ENCODE measurements around the gene YWHAB. TPM values are rescaled to one million over a fixed set of nuclear protein-coding genes. Genes with fewer than 3 reads are reported as not detected.

YWHAB gene
- total RNA-seq, 1 experiment from 2014 or later, result 216 TPM

GRCh38 chr20:44909872-44910689 lies 24.6 kb downstream of the YWHAB start, which contains the start of gene PABPC1L (continued):
- TF ChIP-seq E2F4 (CRISPR knock-in tag; IDR thresholded peaks at IDR 0.05; ENCODE audit: borderline replicate concordance, low read depth) (0 out of 2 replicates have a peak, but pooled peaks have one; percentile 50), TEAD1 (CRISPR knock-in tag; IDR thresholded peaks at IDR 0.05) (0 out of 2 replicates have a peak, but pooled peaks have one; percentile 67), KAT7 (CRISPR knock-in tag; IDR thresholded peaks at IDR 0.05; ENCODE audit: borderline replicate concordance) (no peak), CREB1 (CRISPR knock-in tag; IDR thresholded peaks at IDR 0.05) (no peak), ZNF423 (CRISPR knock-in tag; IDR thresholded peaks at IDR 0.05) (no peak), ZNF317 (CRISPR knock-in tag; IDR thresholded peaks at IDR 0.05; ENCODE audit: borderline replicate concordance, low read depth) (no peak), ZSCAN18 (CRISPR knock-in tag; IDR thresholded peaks at IDR 0.05) (no peak), ZBTB43 (CRISPR knock-in tag; IDR thresholded peaks at IDR 0.05) (peak; percentile 48; the same call in 1 of the 2 replicates), ZNF138 (CRISPR knock-in tag; conservative IDR thresholded peaks at IDR 0.05) (no peak), CBFB (CRISPR knock-in tag; IDR thresholded peaks at IDR 0.05; ENCODE audit: low read depth) (no peak), HMGA2 (CRISPR knock-in tag; IDR thresholded peaks at IDR 0.05) (no peak), ETV6 (CRISPR knock-in tag; IDR thresholded peaks at IDR 0.05) (peak; percentile 24; the same call in 1 of the 2 replicates), ARID4B (CRISPR knock-in tag; IDR thresholded peaks at IDR 0.05; ENCODE audit: borderline replicate concordance) (peak; percentile 42; the same call in 1 of the 2 replicates), ZNF121 (CRISPR knock-in tag; IDR thresholded peaks at IDR 0.05) (no peak), NR1H2 (CRISPR knock-in tag; IDR thresholded peaks at IDR 0.05) (no peak), JUN (CRISPR knock-in tag; IDR thresholded peaks at IDR 0.05) (0 out of 2 replicates have a peak, but pooled peaks have one; percentile 36), ERG (CRISPR knock-in tag; IDR thresholded peaks at IDR 0.05) (no peak; the same call in 1 of the 2 replicates), MAX (CRISPR knock-in tag; IDR thresholded peaks at IDR 0.05) (no peak), FOXJ3 (CRISPR knock-in tag; IDR thresholded peaks at IDR 0.05; ENCODE audit: borderline replicate concordance) (no peak), ZNF281 (CRISPR knock-in tag; IDR thresholded peaks at IDR 0.05) (no peak), ZNF425 (CRISPR knock-in tag; conservative IDR thresholded peaks at IDR 0.05) (no peak)

All from WTC11 (cell line).